ENCODE measurements around the gene RHEB. TPM values are rescaled to one million over a fixed set of nuclear protein-coding genes. Genes with fewer than 3 reads are reported as not detected.

RHEB gene
- total and polyA plus RNA-seq, 2 of the 4 experiments (the other 2 are of a cell fraction), result 19.7 to 67.2 TPM

GRCh38 chr7:151482883-151483710 is 36.6 kb downstream of the RHEB start (continued):
- TF ChIP-seq BHLHE40 (IDR thresholded peaks at IDR 0.05; ENCODE audit: low read depth, low read length), result no peak

DNA sequence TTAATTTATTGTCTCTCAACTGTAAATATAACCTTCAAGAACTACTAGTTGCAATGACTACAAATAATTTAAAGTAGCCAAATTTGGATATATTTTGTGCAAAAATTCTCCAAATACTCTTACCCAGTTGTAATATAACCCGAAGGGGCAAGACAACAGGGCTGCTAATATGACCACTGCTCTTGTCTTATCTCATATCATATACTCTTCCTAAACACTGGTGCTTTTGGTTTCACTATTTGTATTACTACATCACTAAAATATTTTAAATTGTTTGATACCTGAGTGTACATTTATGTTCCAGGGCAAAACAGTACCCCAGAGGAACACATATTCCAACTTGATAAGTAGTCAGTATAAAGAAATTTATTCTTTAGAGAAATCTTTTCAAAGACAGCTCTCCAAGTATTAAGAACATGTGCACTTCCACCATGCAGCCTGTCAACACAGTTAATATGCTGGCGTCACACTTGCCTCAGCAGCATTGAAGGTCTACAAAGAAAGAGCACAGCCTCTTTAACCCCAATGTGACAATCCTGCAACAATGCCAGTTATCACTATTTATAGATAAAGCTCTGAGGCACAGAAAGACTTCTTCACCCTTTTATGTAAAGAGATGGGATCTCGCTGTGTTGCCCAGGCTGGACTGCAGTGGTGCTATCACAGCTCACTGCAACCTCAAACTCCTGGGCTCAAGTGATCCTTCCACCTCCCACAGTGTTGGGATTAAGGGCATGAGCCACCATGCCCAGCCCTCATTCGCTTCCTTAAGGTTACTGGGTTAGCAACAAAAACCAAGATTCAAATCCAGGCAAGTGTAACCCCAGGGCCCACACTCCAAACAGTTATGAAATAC is 37.8 kb downstream of the RHEB start:
- BruUV-seq (replicated peaks), result no TSS peak
- TF ChIP-seq CTCF (conservative IDR thresholded peaks at IDR 0.05; ENCODE audit: low read depth, low read length) (no peak), SMC3 (IDR thresholded peaks at IDR 0.05; ENCODE audit: low read depth, low read length) (no peak), RCOR1 (IDR thresholded peaks at IDR 0.05; ENCODE audit: insufficient replicate concordance, low read length) (no peak), USF2 (IDR thresholded peaks at IDR 0.05; ENCODE audit: low read depth, low read length) (no peak), MXI1 (IDR thresholded peaks at IDR 0.05; ENCODE audit: borderline replicate concordance, low read depth, low read length) (no peak; the same call in 1 of the 2 replicates), MAFK (IDR thresholded peaks at IDR 0.05; ENCODE audit: low read depth, low read length) (no peak)
- TF ChIP-seq, protein P1, sequence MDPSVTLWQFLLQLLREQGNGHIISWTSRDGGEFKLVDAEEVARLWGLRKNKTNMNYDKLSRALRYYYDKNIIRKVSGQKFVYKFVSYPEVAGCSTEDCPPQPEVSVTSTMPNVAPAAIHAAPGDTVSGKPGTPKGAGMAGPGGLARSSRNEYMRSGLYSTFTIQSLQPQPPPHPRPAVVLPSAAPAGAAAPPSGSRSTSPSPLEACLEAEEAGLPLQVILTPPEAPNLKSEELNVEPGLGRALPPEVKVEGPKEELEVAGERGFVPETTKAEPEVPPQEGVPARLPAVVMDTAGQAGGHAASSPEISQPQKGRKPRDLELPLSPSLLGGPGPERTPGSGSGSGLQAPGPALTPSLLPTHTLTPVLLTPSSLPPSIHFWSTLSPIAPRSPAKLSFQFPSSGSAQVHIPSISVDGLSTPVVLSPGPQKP (IDR thresholded peaks at IDR 0.05; ENCODE audit: borderline replicate concordance, low read depth, low read length), result no peak

More for the DNA sequence above, 37.8 kb downstream of the RHEB start:
- H3K4me2 ChIP-seq (ENCODE audit: low read depth, low read length), result no peak overlapping the region; the same call in 1 of the 2 replicates
- H3K4ac ChIP-seq (ENCODE audit: low read depth, low read length), result 0 out of 2 replicates have a peak overlapping the region, but pooled peaks have one; percentile 6
- H4K5ac ChIP-seq (ENCODE audit: low read depth, low read length), result no peak overlapping the region
- H4K91ac ChIP-seq (ENCODE audit: insufficient read depth, low read depth, low read length), result no peak overlapping the region
- peak overlapping the region; percentile 35; the same call in 1 of the 2 replicates for H2AK5ac ChIP-seq (ENCODE audit: low read depth, low read length)
- no peak overlapping the region for H3K4me3 ChIP-seq (ENCODE audit: insufficient read depth, low read depth, low read length)
- CTCF ChIA-PET, result interaction anchor here (1.1 kb wide), 1 partner anchor 9 kb away, joined by 4 read pairs; no protein-coding TSS in a partner anchor
- no peak overlapping the region for H3K14ac ChIP-seq (replicated peaks; ENCODE audit: low read depth, low read length)
- peak; percentile 50 for ATAC-seq (ENCODE audit: low read depth)
- H2BK120ac ChIP-seq (ENCODE audit: low read depth, low read length), result no peak overlapping the region
- 100% methylated on average over 1 of the region's 4 CpGs; no CpG with 5 or more reads in 1 of the 2 experiments for WGBS, 2 experiments (ENCODE audit: extremely low coverage in 2 of 2, insufficient read length in 1 of 2)
- DNase-seq, result no peak
- POLR2A ChIA-PET (ENCODE audit: unreplicated experiment), result no interaction called here
- H2BK20ac ChIP-seq (ENCODE audit: low read depth, low read length), result no peak overlapping the region
- no peak overlapping the region for H3K9ac ChIP-seq (ENCODE audit: low read depth, low read length)
- no peak overlapping the region for H3K18ac ChIP-seq (ENCODE audit: low read depth, low read length)
- peaks cover 14% of the 10 kb centered on the region for H3K4me1 ChIP-seq (ENCODE audit: control insufficient read depth, insufficient read depth, low read length)
- no peak overlapping the region for H3K56ac ChIP-seq (ENCODE audit: extremely low read depth, insufficient read depth, low read length)
- H3K27ac ChIP-seq (ENCODE audit: insufficient read depth, low read length), result peak overlapping the region; percentile 57; the same call in 1 of the 2 replicates
- no peak overlapping the region for H3K23ac ChIP-seq (ENCODE audit: low read depth, low read length)
- H3K79me1 ChIP-seq (ENCODE audit: low read depth in 1 of 2, low read length in 2 of 2), result peaks cover 53 to 75% of the 10 kb centered on the region in 2 experiments
- H4K8ac ChIP-seq (ENCODE audit: low read depth in 2 of 2, low read length in 2 of 2), result peak overlapping the region in 1 of 2 experiments; percentile 18; a peak in 1 of 4 replicates
- no peak overlapping the region for H2AK9ac ChIP-seq (replicated peaks; ENCODE audit: low read depth, low read length, poor library complexity)
- intact Hi-C loops (cut with micrococcal nuclease) (loop anchor here (10.0 kb wide), 1 partner anchor 73 kb away; no protein-coding TSS in a partner anchor), dilution Hi-C loops (cut with HindIII; ENCODE audit: low sequenced_read_pairs, unreplicated experiment) (no loop called here), in situ Hi-C loops (cut with MboI; ENCODE audit: low sequenced_read_pairs) (no loop called here)
- no peaks in the 10 kb centered on the region for H3K9me3 ChIP-seq (ENCODE audit: control insufficient read depth, insufficient read depth, low read length)
- no peak overlapping the region for H2BK5ac ChIP-seq (ENCODE audit: low read depth, low read length, poor library complexity, severe bottlenecking)
- H2AFZ ChIP-seq (replicated peaks; ENCODE audit: low read length, poor library complexity), result no peak overlapping the region
- H4K20me1 ChIP-seq (ENCODE audit: insufficient read depth, low read length), result peaks cover 17% of the 10 kb centered on the region; the same call in 1 of the 2 replicates
- peaks cover 21% of the 10 kb centered on the region for H3K36me3 ChIP-seq (ENCODE audit: control insufficient read depth, insufficient read depth, low read length)
- no peak overlapping the region for H2BK15ac ChIP-seq (ENCODE audit: low read depth, low read length)
- no peaks in the 10 kb centered on the region for H3K27me3 ChIP-seq (ENCODE audit: control insufficient read depth, insufficient read depth, low read length)
- H3K9me1 ChIP-seq (ENCODE audit: insufficient read depth, low read length), result peaks cover 10% of the 10 kb centered on the region; the same call in 1 of the 2 replicates
